Hematopoietic multipotent progenitor cell treated with erythropoietin and hydrocortisone succinate and interleukin-3 and kit ligand, for 6 days (in vitro differentiated cells): Measurements from ENCODE around the gene KIAA1191.

ENCODE experiments used
- DNase-seq: peaks from one replicate; pipeline ENCODE4 v3.0.0-alpha.2; 2015

Gene KIAA1191

GRCh38 chr5:176365351-176366231 is 4.0 kb upstream of the KIAA1191 start, which contains the start of gene ARL10:
Gene ARL10 (plus strand): TSS chr5:176365487. CDS start chr5:176365564, 77 bp downstream.
- DNase-seq, result peak; percentile 39

- peak; percentile 38 for DNase-seq
These were observed 3.3 kb upstream of the KIAA1191 start for GRCh38 chr5:176364765-176365350.

DNA sequence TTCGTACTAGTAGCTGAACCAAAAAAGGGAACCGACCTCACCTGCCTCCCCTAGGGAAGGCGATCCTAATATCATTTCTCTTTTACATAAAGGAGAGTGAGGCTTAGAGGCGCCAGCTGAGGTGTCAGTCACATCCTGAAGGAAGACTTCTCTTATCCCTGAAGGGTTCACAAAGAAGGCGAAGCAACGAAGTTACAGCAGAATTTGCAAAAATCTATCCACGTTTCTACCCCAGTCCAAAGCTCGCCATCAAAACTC is 598 bp upstream of the KIAA1191 start:
- DNase-seq, result no peak

- peak; percentile 38 for DNase-seq
These were observed 599 bp downstream of the KIAA1191 start for GRCh38 chr5:176360894-176361436.

- no peak for DNase-seq
These were observed 1.9 kb downstream of the KIAA1191 start for GRCh38 chr5:176359658-176360057.

GRCh38 chr5:176356179-176356566 is 5.4 kb downstream of the KIAA1191 start:
- DNase-seq, result no peak

DNA sequence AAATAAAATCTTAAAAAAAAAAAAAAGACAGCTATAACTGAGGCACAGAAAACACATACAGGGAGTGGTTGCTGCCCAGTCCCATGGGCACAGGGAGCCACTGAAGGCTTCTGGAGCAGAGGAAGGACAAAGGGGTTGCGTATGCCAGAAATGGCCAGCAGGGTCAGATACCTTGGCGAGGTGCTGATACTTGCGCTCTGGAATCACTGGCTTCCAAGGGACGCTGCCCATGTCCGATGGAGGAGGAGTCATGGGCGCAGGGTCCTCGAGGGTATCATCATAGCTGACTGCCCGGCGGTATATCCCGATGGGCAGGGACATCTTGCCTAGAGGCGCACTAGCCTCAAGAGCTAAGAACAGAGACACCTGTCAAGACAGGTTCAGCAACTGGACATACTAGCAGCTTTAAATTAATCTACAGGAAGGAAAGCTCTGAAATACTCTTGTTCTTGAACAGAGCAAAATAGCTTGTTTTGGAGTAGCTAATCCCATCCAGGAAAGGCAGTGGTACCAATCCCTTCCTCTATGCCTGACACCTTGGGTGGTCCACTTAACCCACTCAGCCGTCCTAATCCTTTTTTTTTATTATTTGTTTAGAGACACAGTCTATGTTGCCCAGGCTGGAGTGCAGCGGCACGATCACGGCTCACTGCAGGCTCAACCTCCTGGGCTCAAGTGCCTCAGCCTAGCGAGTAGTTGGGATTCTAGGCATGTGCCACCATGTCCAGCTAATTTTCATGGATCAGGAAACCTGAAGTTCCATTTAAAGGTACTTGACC is 6.0 kb downstream of the KIAA1191 start:
- no peak for DNase-seq

GRCh38 chr5:176353533-176353932 is 8.0 kb downstream of the KIAA1191 start:
- DNase-seq, result no peak

- no peak for DNase-seq
These were observed 9.3 kb downstream of the KIAA1191 start for GRCh38 chr5:176352116-176352878.

DNA sequence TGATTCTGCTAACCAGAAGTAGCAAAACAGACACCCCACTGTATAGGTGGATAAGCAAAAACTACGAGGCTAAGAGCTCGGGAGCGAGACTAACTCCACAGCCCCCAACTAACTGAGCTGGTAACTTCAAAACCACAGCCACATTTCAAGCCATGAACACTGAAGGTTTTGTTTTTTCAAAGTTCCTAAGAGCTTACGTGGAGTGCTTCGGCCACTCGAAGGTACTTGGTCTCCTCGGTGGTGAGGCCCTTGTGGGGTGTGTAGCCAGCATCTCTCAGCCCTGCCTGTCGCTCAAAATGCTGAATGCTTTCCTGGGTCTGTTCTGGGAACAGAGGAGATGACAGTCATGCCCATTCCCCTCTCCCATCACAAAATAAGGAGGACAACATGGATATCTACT is 11.1 kb downstream of the KIAA1191 start:
- DNase-seq, result no peak

GRCh38 chr5:176342766-176343458 is 18.7 kb downstream of the KIAA1191 start:
- no peak for DNase-seq

DNA sequence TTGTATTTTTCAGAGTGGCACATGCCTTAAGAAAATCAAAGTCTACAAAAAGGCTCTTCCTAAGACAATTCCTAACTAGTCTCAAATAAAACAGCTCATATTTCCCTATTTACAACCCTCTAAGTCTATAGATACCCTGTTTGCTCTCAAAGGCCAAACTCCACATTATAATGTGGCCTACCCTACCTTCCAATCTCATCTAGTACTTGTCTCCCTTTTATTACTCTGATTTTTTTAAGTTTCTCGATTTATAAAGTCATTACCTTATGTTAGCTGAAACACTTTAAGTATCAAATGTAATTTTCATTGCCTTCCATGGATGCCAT is 19.4 kb downstream of the KIAA1191 start:
- DNase-seq, result no peak

DNA sequence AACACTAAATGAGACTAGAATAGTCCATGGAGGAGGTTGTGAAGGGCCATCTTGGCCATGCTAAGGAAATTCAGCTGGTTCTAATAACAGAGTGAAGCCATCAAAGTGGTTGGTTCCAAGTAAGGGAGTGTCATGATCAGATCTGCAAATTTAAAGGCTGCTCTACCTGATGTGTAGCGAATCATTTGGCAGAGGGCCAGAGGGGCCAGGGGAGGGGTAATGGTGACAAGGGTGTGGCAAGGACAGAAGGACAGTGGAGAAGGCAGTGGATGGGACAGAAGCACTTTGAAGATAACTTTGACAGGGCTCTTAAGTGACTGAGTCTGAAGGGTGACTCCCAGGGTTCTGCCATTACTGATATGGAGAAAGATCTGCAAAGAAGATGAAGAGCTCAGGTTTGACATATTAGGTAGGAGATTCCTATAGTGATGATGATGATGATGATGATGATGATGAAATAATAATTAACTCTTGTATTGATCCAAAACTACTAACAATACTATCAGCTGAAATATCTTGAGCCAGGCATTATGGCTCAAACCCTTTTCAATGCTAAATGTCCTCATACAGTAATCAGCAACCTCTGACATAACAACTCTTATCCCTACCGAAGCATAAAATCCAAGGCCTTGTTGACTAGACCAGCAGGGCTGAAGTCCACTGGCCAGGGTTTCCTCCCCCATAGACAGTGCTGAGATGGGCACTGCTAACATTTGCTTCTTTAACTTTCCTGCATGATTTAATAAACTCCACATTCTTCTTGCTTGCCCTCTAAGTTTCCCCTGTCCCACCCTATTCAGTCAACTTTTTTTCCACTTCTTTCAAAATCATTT is 20.0 kb downstream of the KIAA1191 start:
- peak; percentile 55 for DNase-seq

DNA sequence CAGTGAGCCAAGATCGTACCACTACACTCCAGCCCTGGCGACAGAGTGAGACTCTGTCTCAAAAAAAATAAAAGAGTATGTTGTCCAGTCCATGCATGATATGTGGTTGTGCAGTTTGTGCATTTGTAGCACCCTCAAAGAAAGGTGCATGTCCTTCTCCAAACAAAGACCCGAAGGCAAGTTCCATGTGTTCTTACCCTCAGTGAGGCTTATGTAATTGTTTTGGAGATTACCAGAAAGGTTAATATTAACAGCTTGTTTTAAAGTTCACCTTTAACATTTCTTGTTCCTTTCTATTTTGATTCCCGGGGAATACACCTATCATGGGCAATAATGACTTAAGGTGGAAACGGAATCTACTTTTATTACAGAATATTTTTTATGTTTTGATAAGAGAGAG is 22.3 kb downstream of the KIAA1191 start:
- no peak for DNase-seq

- no peak for DNase-seq
These were observed 23.7 kb downstream of the KIAA1191 start for GRCh38 chr5:176337913-176338312.

DNA sequence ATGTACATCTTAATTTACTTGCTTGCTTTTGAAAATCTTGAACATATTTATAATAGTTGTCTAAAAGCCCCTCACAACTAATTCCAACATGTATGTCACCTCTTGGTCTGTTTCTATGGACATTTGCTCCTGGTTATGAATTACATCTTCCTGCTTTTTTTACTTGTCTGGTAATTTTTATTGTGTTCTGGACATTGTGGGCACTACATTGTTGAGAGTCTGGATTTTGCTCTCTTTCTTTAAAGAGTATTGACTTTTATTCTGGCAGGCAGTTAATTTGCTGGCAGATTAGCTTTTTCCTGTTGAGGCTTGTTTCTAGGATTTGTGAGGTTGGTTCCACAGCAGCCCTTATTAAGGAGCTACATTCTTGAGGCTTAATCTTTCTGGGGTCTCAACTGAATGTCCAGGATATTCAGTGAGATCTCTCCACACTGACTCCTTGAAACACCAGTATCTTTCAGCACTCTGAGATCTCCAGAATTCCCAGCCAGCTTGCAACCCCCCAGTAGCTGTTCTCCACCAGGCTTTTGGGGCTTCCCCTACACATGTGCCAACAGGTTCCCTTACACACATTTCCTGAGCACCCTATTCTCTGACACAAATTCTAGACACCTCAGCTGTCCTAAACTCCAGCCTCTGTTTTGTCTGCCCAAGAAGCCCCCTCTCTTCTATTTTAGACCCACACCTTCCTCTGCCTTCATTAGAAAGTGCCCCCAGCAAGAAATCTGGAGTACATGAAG is 27.4 kb downstream of the KIAA1191 start:
- no peak for DNase-seq

DNA sequence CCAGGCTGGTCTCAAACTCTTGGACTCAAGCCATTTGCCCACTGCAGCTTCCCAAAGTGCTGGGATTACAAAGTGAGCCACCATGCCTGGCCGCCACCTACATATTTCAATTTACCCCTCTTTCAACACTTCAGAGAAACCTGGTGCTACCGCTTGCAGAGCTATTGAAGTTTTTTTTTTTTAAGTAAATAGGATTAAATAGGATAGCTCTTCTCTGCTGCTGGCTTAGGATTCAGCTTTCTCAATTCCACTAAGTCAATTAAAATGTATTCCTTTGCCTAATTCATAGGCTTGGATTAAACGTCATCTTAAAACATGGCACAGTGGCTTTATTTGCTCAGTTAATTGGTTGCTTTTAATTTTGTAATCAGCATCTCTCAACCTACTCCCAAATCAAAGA is 41.0 kb downstream of the KIAA1191 start:
- DNase-seq, result no peak

DNA sequence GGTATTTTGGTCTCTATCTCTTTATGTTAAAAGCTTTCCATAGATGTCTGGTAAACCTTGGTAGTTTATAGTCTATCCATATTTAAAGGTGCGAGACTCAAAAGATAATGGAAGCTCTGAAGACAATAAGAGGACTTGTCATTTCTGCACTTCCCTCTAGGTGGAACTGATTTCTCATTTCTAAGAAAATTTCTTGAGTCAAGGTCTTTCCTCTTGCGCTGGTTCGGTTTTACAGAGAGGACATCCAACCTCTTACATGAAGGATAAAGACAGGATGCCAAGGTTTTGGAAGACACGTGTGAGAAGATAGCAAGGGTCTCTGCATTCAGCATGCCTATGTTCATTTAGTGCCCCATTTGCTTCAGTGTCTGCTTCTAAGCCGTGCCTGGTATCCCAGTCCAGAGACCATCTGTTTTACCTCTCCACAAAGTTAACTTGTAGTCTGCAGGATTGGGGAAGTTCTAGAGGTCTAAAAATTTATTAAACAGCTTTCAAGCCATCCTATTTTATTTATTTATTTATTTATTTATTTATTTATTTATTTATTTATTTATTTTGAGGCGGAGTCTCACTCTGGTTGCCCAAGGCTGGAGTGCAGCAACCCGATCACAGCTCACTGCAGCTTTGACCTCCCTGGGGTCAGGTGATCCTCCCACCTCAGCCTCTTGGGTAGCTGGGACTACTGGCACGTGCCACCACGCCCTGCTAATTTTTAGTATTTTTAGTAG is 41.6 kb downstream of the KIAA1191 start:
- DNase-seq, result peak; percentile 25

GRCh38 chr5:176317534-176318374 is 43.8 kb downstream of the KIAA1191 start:
- DNase-seq, result no peak
